Measurements from ENCODE around the gene ATF6.

DNA sequence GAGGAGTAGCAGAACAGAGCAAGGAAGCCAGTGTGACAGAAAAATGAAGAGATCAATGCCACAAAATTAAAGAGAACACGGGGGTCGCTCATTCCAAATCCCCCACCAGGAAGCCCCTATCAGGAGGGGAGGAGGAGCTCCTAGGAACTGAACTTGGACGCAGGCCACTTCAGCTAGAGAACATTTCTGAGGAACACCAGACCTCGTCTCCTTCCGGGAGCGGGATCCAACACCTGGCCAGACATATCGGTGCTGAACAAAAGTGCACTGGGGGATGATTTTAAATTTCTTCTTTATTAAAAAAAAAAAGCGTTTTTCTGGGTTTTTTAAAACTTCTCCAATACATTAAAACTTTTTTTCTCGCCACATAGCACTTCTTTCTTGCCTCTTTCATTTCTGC is 216.8 kb downstream of the ATF6 start:
- TF ChIP-seq, protein P1, sequence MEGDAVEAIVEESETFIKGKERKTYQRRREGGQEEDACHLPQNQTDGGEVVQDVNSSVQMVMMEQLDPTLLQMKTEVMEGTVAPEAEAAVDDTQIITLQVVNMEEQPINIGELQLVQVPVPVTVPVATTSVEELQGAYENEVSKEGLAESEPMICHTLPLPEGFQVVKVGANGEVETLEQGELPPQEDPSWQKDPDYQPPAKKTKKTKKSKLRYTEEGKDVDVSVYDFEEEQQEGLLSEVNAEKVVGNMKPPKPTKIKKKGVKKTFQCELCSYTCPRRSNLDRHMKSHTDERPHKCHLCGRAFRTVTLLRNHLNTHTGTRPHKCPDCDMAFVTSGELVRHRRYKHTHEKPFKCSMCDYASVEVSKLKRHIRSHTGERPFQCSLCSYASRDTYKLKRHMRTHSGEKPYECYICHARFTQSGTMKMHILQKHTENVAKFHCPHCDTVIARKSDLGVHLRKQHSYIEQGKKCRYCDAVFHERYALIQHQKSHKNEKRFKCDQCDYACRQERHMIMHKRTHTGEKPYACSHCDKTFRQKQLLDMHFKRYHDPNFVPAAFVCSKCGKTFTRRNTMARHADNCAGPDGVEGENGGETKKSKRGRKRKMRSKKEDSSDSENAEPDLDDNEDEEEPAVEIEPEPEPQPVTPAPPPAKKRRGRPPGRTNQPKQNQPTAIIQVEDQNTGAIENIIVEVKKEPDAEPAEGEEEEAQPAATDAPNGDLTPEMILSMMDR (IDR thresholded peaks at IDR 0.05): no peak
- no peak for TF ChIP-seq EZH2 (IDR thresholded peaks at IDR 0.05; ENCODE audit: borderline replicate concordance, insufficient read depth, low read depth, low read length, poor library complexity, severe bottlenecking)
